Mucosa of rectum (tissue), 2 donors: ENCODE data around the gene GLOD5.

Source experiments
- H3K27ac ChIP-seq, 2 donors: one replicate each; pipeline ENCODE4 v1.7.0; 2013; ENCODE audit warnings: inconsistent platforms in 2 of 2, low read depth in 2 of 2, low read length in 2 of 2
- H3K27me3 ChIP-seq, 2 donors: one replicate each; pipeline ENCODE4 v1.7.0; 2013; ENCODE audit warnings: low read length in 2 of 2; ENCODE audit not compliant: control insufficient read depth in 2 of 2, insufficient read depth in 2 of 2
- H3K36me3 ChIP-seq, 2 donors: one replicate each; pipeline ENCODE4 v1.7.0; 2013; ENCODE audit warnings: low read length in 2 of 2; ENCODE audit not compliant: control insufficient read depth in 2 of 2, insufficient read depth in 2 of 2
- H3K4me1 ChIP-seq, 2 donors: one replicate each; pipeline ENCODE4 v1.7.0; 2013; ENCODE audit warnings: low read length in 2 of 2, mild to moderate bottlenecking in 1 of 2; ENCODE audit not compliant: control insufficient read depth in 2 of 2, insufficient read depth in 2 of 2
- H3K4me3 ChIP-seq, 2 donors: one replicate each; pipeline ENCODE4 v1.7.0; 2013; ENCODE audit warnings: low read length in 2 of 2
- H3K9ac ChIP-seq, 2 donors: one replicate each; pipeline ENCODE4 v1.7.0; 2013; ENCODE audit warnings: low read length in 2 of 2, low read depth in 1 of 2, mild to moderate bottlenecking in 1 of 2
- H3K9me3 ChIP-seq, 2 donors: one replicate each; pipeline ENCODE4 v1.7.0; 2013; ENCODE audit warnings: low read length in 2 of 2; ENCODE audit not compliant: control insufficient read depth in 2 of 2
- donor health status: healthy.
- donor health status: Normal muscosa, but diverticular disease.

Gene GLOD5

GRCh38 chrX:48761674-48762471 lies at the start of gene GLOD5:
TSS of gene GLOD5 (plus strand) at chrX:48761747. CDS start at chrX:48761791, 44 bp downstream.
- Histone ChIP-seq H3K9ac (peak within 1 kb of the TSS; percentile 27 to 33), H3K4me3 (peak within 1 kb of the TSS; percentile 34 to 55), H3K4me1 (peaks cover 2 to 3% of the 10 kb centered on the region in 2 donors), H3K9me3 (no peaks in the 10 kb centered on the region), H3K27me3 (no peaks in the 10 kb centered on the region), H3K27ac (peak within 1 kb of the TSS; percentile 78 to 90), H3K36me3 (no peaks in the 10 kb centered on the region)

GRCh38 chrX:48711929-48712505 lies 49.5 kb upstream of the GLOD5 start:
- Histone ChIP-seq H3K27ac (peak overlapping the region in 1 of 2 donors; percentile 0), H3K4me3 (no peak overlapping the region), H3K4me1 (peaks cover 0 to 2% of the 10 kb centered on the region in 2 donors), H3K27me3 (peaks cover 2 to 5% of the 10 kb centered on the region in 2 donors), H3K36me3 (peaks cover 0 to 3% of the 10 kb centered on the region in 2 donors), H3K9ac (no peak overlapping the region), H3K9me3 (no peaks in the 10 kb centered on the region)

GRCh38 chrX:48713847-48714246 lies 47.7 kb upstream of the GLOD5 start:
- Histone ChIP-seq H3K4me3 (no peak overlapping the region), H3K9me3 (no peaks in the 10 kb centered on the region), H3K27ac (no peak overlapping the region), H3K27me3 (peaks cover 0 to 5% of the 10 kb centered on the region in 2 donors), H3K4me1 (peaks cover 0 to 2% of the 10 kb centered on the region in 2 donors), H3K36me3 (no peaks in the 10 kb centered on the region), H3K9ac (no peak overlapping the region)

- no peak overlapping the region for H3K9ac ChIP-seq
- H3K27me3 ChIP-seq: peaks cover 0 to 5% of the 10 kb centered on the region in 2 donors
- no peaks in the 10 kb centered on the region for H3K36me3 ChIP-seq
- H3K27ac ChIP-seq: no peak overlapping the region
- H3K4me3 ChIP-seq: no peak overlapping the region
- H3K9me3 ChIP-seq: no peaks in the 10 kb centered on the region
- peaks cover 0 to 2% of the 10 kb centered on the region in 2 donors for H3K4me1 ChIP-seq
Measured at GRCh38 chrX:48714573-48714972, 47.0 kb upstream of the GLOD5 start.

- peaks cover 0 to 5% of the 10 kb centered on the region in 2 donors for H3K27me3 ChIP-seq
- peaks cover 0 to 2% of the 10 kb centered on the region in 2 donors for H3K4me1 ChIP-seq
- no peak overlapping the region for H3K9ac ChIP-seq
- no peaks in the 10 kb centered on the region for H3K36me3 ChIP-seq
- H3K27ac ChIP-seq: no peak overlapping the region
- H3K4me3 ChIP-seq: no peak overlapping the region
- H3K9me3 ChIP-seq: no peaks in the 10 kb centered on the region
Measured at GRCh38 chrX:48715072-48715471, 46.5 kb upstream of the GLOD5 start.

GRCh38 chrX:48715876-48716502 lies 45.6 kb upstream of the GLOD5 start:
- H3K9me3 ChIP-seq: no peaks in the 10 kb centered on the region
- H3K36me3 ChIP-seq: no peaks in the 10 kb centered on the region
- H3K27me3 ChIP-seq: peaks cover 0 to 5% of the 10 kb centered on the region in 2 donors
- no peak overlapping the region for H3K27ac ChIP-seq
- H3K4me1 ChIP-seq: peaks cover 0 to 2% of the 10 kb centered on the region in 2 donors
- H3K4me3 ChIP-seq: no peak overlapping the region
- H3K9ac ChIP-seq: no peak overlapping the region

GRCh38 chrX:48719958-48720357 lies 41.6 kb upstream of the GLOD5 start:
- H3K9ac ChIP-seq: no peak overlapping the region
- H3K4me3 ChIP-seq: no peak overlapping the region
- no peak overlapping the region for H3K27ac ChIP-seq
- no peaks in the 10 kb centered on the region for H3K27me3 ChIP-seq
- H3K36me3 ChIP-seq: no peaks in the 10 kb centered on the region
- H3K4me1 ChIP-seq: no peaks in the 10 kb centered on the region
- H3K9me3 ChIP-seq: no peaks in the 10 kb centered on the region

- Histone ChIP-seq H3K27me3 (no peaks in the 10 kb centered on the region), H3K36me3 (no peaks in the 10 kb centered on the region), H3K4me1 (no peaks in the 10 kb centered on the region), H3K9ac (no peak overlapping the region), H3K9me3 (no peaks in the 10 kb centered on the region), H3K27ac (no peak overlapping the region), H3K4me3 (no peak overlapping the region)
Measured at GRCh38 chrX:48720577-48721250, 40.8 kb upstream of the GLOD5 start.

- Histone ChIP-seq H3K9me3 (no peaks in the 10 kb centered on the region), H3K4me1 (no peaks in the 10 kb centered on the region), H3K36me3 (no peaks in the 10 kb centered on the region), H3K27me3 (no peaks in the 10 kb centered on the region), H3K9ac (no peak overlapping the region), H3K4me3 (no peak overlapping the region), H3K27ac (no peak overlapping the region)
Measured at GRCh38 chrX:48721916-48722315, 39.6 kb upstream of the GLOD5 start.

- Histone ChIP-seq H3K27ac (no peak overlapping the region), H3K9me3 (no peaks in the 10 kb centered on the region), H3K4me3 (no peak overlapping the region), H3K36me3 (no peaks in the 10 kb centered on the region), H3K4me1 (no peaks in the 10 kb centered on the region), H3K27me3 (peaks cover 0 to 6% of the 10 kb centered on the region in 2 donors), H3K9ac (no peak overlapping the region)
Measured at GRCh38 chrX:48726596-48726995, 35.0 kb upstream of the GLOD5 start.
